Ovary (tissue), 9 donors: ENCODE data around the gene PAK1. TPM values are rescaled to one million over a fixed set of nuclear protein-coding genes. Genes with fewer than 3 reads are reported as not detected.

ENCODE experiments used
- DNase-seq, 5 donors: peaks; one replicate each; pipeline ENCODE4 v3.0.0-alpha.2; 2019 to 2020
- H3K27ac ChIP-seq, 2 donors: fragments of 200-600 bp; one replicate each; pipeline versions ENCODE4 v1.5.1 to v1.8.0; 2019 to 2022
- H3K27me3 ChIP-seq: fragments of 200-600 bp; one replicate; pipeline ENCODE4 v1.8.0; 2022
- H3K36me3 ChIP-seq: fragments of 200-600 bp; sonication (generic); one replicate; pipeline ENCODE4 v1.5.1; 2019
- H3K4me1 ChIP-seq: one replicate; pipeline ENCODE4 v1.8.1; 2013; ENCODE audit warnings: mild to moderate bottlenecking, moderate library complexity; ENCODE audit not compliant: insufficient read depth
- H3K4me3 ChIP-seq: fragments of 200-600 bp; sonication (generic); one replicate; pipeline ENCODE4 v1.5.1; 2017
- H3K9me3 ChIP-seq, 2 donors: fragments of 200-600 bp in 1 of 2; sonication (generic) in 1 of 2; one replicate each; pipeline versions ENCODE4 v1.5.1 to v1.8.1; 2013 to 2019; ENCODE audit warnings: mild to moderate bottlenecking in 1 of 2, moderate library complexity in 1 of 2
- EP300 ChIP-seq: sonication (generic); formaldehyde crosslinking; IDR thresholded peaks from one replicate; pipeline ENCODE4 v1.6.1; 2017; ENCODE audit warnings: antibody characterized with exemption
- POLR2A ChIP-seq: fragments of 450-650 bp; IDR thresholded peaks from one replicate; pipeline ENCODE4 v1.6.1; 2017; ENCODE audit warnings: antibody characterized with exemption, mild to moderate bottlenecking, moderate library complexity
- WGBS, 3 donors: extraction: QIAGEN DNeasy Blood & Tissue Kit in 1 of 3; methylation state at CpG; one replicate each; pipeline versions ENCODE4 v1.1.5 to v1.1.7; 2013 to 2017; 5-methylcytosine and 5-hydroxymethylcytosine counted together
- intact Hi-C, 4 donors: fragments of 100-400 bp; cut with DNase I; formaldehyde crosslinking; loops; one replicate each; pipeline versions ENCODE4 v1.11.0 to v1.15.1; 2022 to 2023
- polyA plus RNA-seq, 2 donors: library from polyadenylated mRNA; stranded (reverse); fragments of 200-250 nt in 1 of 2; fragments of 350-450 nt in 1 of 2; fragmentation: Illumina TruSeq in 1 of 2; extraction: RNeasy Lipid Tissue Mini Kit (QIAGEN cat#74804) in 1 of 2; gene quantifications; one replicate each; pipeline ENCODE4 v1.2.3, GENCODE V29; 2013 to 2014
- total RNA-seq, 7 donors: library from RNA; depleted of rRNA in 2 of 7; stranded (reverse); fragments of >200 nt in 2 of 7; fragmentation: NEBNext Ultra II Directional in 3 of 7; extraction: Animal tissue kit (Norgen Biotek cat#: 25700) in 3 of 7; gene quantifications; one replicate each; pipeline versions ENCODE4 v1.1.0 to v1.2.4, GENCODE V29; 2016 to 2023
- TF ChIP-seq, protein P1 (sequence below), 3 donors: fragments of 450-650 bp in 2 of 3; fragments of 200-600 bp in 1 of 3; IDR thresholded peaks; one replicate each; pipeline versions ENCODE4 v1.5.1 to v1.8.0; 2016 to 2022; ENCODE audit warnings: antibody characterized with exemption in 3 of 3, mild to moderate bottlenecking in 1 of 3
- donor health status: DM: no; HTN: no; CAD: no; lungs with moderate emphysema.
- donor health status: DM: no; HTN: no; CAD: no.
- donor health status: Bipolar disorder and iron deficiency.
- donor health status: DM: yes; HTN: yes; CAD: no.
- donor health status: DM: no; HTN: no; CAD: no.
- donor health status: DM: yes; HTN: yes; CAD: no.

The PAK1 gene
- total and polyA plus RNA-seq, 9 donors: 18.4 to 53.0 (median 42.3) TPM

- Histone ChIP-seq H3K4me1 (peaks cover 2% of the 10 kb centered on the region), H3K27me3 (no peaks in the 10 kb centered on the region), H3K36me3 (no peaks in the 10 kb centered on the region), H3K27ac (no peak overlapping the region), H3K9me3 (no peaks in the 10 kb centered on the region), H3K4me3 (no peak overlapping the region)
- DNase-seq: no peak
- no peak for TF ChIP-seq POLR2A
- no peak for TF ChIP-seq EP300
- TF ChIP-seq, protein P1, sequence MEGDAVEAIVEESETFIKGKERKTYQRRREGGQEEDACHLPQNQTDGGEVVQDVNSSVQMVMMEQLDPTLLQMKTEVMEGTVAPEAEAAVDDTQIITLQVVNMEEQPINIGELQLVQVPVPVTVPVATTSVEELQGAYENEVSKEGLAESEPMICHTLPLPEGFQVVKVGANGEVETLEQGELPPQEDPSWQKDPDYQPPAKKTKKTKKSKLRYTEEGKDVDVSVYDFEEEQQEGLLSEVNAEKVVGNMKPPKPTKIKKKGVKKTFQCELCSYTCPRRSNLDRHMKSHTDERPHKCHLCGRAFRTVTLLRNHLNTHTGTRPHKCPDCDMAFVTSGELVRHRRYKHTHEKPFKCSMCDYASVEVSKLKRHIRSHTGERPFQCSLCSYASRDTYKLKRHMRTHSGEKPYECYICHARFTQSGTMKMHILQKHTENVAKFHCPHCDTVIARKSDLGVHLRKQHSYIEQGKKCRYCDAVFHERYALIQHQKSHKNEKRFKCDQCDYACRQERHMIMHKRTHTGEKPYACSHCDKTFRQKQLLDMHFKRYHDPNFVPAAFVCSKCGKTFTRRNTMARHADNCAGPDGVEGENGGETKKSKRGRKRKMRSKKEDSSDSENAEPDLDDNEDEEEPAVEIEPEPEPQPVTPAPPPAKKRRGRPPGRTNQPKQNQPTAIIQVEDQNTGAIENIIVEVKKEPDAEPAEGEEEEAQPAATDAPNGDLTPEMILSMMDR (IDR thresholded peaks at IDR 0.05): no peak
- intact Hi-C loops: no loop called here
Observed at GRCh38 chr11:77455740-77456139, 18.2 kb downstream of the PAK1 start.

DNA sequence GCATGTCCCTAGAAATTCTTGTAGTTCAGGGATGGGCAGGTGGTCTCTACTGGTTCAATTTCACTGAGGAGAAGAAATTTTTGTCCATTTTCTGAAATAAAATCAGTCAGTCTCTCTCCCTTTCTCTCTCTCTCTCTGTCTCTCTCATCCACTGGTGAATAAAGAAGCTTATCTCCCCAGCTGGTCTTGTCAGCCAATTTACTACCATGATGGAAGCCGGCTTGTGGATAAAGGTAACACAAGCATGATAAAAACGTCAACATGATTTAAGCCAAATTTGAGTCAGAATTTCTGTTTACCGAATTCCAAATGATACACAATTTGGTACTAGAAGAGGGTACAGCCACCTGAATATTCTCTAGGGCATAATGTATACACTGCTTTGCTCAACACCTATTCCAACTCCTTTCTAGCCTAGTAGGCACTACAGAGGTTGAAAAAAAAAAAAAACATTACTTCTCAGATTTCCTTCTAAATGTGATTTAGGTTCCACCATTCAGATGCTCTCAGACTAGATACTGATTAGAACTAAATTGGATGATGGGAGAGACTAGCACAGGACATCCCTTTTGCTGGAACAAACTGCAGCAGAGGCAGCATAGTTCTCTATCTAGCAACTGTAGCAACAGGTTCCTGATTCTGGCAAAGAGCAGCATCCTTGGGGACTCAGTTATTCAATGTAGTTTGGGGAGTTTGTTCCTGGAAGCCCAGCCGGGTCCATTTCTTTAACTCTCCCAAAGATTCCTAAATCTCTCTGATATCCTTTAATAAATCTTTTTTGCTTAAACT is 18.8 kb downstream of the PAK1 start:
- Histone ChIP-seq H3K4me1 (peaks cover 2% of the 10 kb centered on the region), H3K27me3 (no peaks in the 10 kb centered on the region), H3K27ac (no peak overlapping the region), H3K9me3 (no peaks in the 10 kb centered on the region), H3K36me3 (no peaks in the 10 kb centered on the region), H3K4me3 (no peak overlapping the region)
- TF ChIP-seq EP300 (no peak), POLR2A (no peak)
- TF ChIP-seq, protein P1 (IDR thresholded peaks at IDR 0.05): no peak
- WGBS, 3 donors: 5 to 36% (median 25%) methylated on average over 4 of the region's 4 CpGs
- no peak for DNase-seq
- intact Hi-C loops: no loop called here

GRCh38 chr11:77450227-77450626 is 23.7 kb downstream of the PAK1 start:
- Histone ChIP-seq H3K36me3 (no peaks in the 10 kb centered on the region), H3K27ac (no peak overlapping the region), H3K4me1 (peaks cover under 1% of the 10 kb centered on the region), H3K27me3 (no peaks in the 10 kb centered on the region), H3K9me3 (no peaks in the 10 kb centered on the region), H3K4me3 (no peak overlapping the region)
- no peak for TF ChIP-seq POLR2A
- TF ChIP-seq, protein P1 (IDR thresholded peaks at IDR 0.05): no peak
- TF ChIP-seq EP300: no peak
- 88 to 95% (median 94%) methylated on average over 1 of the region's 1 CpG for WGBS, 3 donors
- intact Hi-C loops: no loop called here
- no peak for DNase-seq

GRCh38 chr11:77449784-77450183 is 24.1 kb downstream of the PAK1 start:
- intact Hi-C loops: no loop called here
- Histone ChIP-seq H3K27ac (no peak overlapping the region), H3K27me3 (no peaks in the 10 kb centered on the region), H3K36me3 (no peaks in the 10 kb centered on the region), H3K9me3 (no peaks in the 10 kb centered on the region), H3K4me3 (no peak overlapping the region), H3K4me1 (no peaks in the 10 kb centered on the region)
- WGBS, 3 donors: 92 to 98% (median 97%) methylated on average over 1 of the region's 1 CpG
- no peak for DNase-seq
- TF ChIP-seq POLR2A (no peak), EP300 (no peak)
- TF ChIP-seq, protein P1 (IDR thresholded peaks at IDR 0.05): no peak
